Iris pigment epithelial cell (primary cell): ENCODE results near the gene GLB1L.
A peak's percentile ranks its signal among the peaks of the same experiment; 100 is the strongest.
"Not testable (repeated sequence)": the region's sequence is repeated elsewhere in the genome, so short reads cannot be mapped to it uniquely, and the experiment has no call there.

ENCODE experiments used
- DNase-seq: peaks from one replicate; pipeline ENCODE4 v3.0.0-alpha.2; 2011; ENCODE audit warnings: low read depth

GLB1L gene

GRCh38 chr2:219280651-219281050 lies 35.4 kb upstream of the GLB1L start:
- DNase-seq: no peak

DNA sequence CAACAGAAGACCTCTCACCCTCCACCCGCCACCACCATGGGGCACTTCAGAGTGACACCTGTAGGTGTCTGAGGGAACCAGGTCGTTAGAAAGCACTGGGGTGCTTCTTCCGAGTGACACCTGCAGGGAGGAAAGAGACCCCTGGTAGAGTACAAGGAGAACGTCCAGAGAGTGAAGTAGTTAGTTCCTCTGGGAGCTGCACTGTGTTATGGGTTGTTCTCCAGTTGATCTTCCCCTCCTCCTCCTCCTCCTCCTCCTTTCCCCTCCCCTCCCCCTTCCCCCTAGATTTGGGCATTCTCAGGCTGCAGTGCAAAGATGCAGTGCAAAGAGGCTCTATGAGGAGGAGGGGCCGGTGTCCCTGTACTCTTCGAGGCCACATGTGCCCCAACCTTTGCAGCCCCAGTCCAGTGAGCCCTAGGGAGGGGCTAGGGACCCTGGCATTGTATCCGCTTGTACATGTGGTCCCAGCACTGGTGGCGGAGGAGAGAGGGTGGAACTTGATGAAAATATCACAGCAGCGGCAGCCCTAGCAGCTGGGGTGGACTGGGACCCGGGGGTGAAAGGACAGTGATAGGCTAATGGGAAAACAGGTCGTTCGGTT lies 34.8 kb upstream of the GLB1L start:
- no peak for DNase-seq

DNA sequence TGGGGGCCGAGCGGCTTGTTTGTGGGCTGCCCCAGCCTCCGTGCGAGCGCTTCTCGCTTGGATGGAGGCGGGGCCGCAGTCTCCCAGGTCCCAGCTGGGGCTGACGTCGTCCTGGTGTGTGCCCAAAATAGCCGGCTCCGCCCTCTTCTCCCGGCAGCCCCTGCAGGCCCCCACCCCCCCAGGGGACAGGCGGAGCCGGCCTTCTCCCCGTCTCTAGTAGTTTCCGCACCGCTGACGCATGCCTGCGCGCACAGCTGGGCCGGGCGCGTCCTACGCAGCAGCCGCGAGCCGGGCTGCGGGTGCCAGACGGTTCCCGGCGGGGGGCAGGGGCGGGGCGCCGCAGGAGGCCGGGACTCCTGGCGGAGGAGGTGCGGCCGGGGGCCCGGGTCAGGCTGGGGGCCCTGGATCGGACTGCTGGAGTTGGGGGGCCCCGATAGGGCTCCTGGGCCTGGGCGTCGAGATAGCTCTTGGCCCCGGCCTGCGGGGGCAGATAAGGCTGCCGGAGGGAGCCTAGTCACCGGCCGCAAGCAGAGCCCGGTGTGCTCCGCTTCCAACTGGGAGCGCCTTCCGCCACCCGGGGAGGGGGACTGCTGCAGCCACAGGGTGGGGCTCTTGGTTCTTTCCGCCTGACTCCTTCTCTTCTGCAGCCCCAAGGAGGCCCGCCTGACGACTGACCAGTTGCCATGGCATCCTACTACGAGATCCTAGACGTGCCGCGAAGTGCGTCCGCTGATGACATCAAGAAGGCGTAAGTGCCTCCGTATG lies 34.1 kb upstream of the GLB1L start, which contains the start of gene DNAJB2:
Gene DNAJB2 (plus strand): TSS at position 216 of the 765 bp plus-strand sequence. CDS start 468 bp downstream, at position 684.
- peak; percentile 99 for DNase-seq

- DNase-seq: no peak
Measured at GRCh38 chr2:219278655-219279150, 33.5 kb upstream of the GLB1L start.

DNA sequence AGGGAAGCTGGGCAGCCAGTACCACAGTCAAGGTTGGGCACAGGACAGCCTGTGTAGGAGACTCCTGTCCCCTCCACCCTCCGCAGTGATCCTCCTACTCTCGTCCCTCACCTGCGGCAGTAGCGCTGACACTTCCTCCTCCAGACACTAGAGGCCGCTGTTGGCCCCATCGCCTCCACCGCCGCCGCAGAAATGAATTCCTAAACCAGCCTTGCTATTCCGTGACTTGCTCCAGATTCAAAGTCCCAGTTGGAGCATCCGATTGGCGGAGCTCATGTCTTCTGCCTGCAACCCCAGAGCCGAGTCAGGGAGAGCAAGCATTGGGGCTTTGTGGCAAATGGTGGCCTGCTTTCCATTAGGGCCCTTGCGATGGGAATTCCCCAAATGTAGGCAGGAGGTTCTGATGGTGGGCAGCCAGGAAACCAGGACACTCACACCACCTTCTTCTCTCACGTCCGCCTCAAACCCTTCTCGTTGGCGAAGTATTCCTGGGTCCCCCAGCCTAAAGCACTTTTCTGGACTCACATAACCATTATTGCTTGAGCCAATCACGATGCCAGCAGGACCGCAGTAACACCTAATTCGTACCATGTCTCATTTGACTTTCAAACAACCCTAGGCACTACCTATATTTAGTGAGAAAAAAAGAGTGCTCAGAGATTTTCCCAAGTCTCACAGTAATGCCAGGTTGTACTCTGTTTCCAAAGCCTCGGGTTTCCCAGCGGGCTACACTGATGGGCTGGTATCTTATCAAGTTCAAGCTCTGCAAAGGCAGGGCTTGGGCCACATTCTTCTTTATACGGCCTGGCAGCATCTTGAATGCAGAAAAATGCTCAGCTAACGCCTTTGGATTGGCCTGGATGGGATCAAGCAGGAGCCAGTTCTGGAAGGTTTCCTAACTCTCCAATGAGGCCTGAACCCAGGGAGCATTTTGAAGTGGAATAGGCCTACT lies 32.7 kb upstream of the GLB1L start:
- peak; percentile 65 for DNase-seq

DNA sequence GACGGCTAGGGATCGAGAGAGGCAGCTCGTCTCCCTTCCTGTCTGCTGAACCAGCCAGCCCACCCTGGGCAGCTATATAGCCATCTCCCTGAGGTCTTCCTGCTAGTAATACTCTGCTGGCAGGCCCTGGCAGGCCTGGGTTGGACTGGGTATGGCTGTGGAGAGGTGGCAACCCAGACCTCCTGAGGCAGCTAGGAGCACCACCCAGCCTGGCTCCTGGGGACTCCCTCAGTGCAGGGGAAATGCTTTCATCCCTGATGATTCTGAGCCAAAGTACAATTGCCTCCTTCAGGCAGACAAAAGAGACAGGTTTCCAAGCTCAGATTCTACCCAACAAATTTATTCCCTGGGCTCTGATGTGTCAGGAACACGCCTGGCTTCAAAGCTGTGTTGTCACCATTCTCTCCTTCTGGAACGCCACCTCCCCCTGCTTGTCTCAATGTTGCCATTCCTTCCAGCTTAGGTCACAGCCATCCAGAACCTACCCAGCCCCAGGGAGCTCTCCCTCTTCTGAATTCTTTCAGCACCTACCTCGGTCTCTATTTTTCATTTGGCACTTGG lies 29.2 kb upstream of the GLB1L start:
- DNase-seq: peak; percentile 79

DNA sequence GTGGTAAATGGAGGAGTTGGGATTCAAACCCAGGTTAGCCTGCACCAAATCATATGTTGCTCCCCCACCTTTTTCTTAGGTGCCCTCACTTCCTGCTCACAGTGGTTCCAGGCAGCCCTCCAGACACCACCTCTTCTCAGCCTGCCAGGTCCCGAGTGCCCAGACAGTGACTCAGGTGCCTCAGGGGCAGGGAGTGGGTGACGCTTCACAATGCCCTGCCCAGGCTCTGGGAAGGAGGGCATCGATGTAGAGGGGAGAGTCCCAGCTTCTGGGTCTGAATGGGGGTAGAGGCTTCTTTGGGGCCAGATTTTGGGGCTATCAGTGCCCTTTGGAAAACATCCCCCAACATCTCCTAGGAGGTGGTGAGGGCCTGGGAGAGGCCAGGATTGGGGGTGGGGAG lies 28.7 kb upstream of the GLB1L start:
- DNase-seq: no peak

DNA sequence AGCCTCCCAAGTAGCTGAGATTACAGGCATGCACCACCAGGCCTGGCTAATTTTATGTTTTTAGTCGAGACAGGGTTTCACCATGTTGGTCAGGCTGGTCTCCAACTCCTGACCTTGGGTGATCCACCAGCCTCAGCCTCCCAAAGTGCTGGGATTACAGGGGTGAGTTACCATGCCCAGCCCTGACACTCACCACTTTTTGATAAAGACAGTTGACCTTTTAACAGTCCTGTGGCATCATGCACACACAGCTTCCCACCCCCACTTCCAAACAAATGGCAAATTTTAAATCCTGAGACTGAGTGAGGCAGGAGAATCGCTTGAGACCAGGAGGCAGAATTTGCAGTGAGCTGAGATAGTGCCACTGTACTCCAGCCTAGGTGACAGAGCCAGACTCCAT lies 27.8 kb upstream of the GLB1L start:
- DNase-seq: no peak

GRCh38 chr2:219272356-219272755 lies 27.1 kb upstream of the GLB1L start:
- DNase-seq: no peak

- no peak for DNase-seq
Measured at GRCh38 chr2:219271021-219271420, 25.8 kb upstream of the GLB1L start.

GRCh38 chr2:219270055-219270372 lies 24.8 kb upstream of the GLB1L start:
- DNase-seq: no peak

GRCh38 chr2:219269362-219270054 lies 24.3 kb upstream of the GLB1L start:
- no peak for DNase-seq

- DNase-seq: no peak
Measured at GRCh38 chr2:219268294-219268693, 23.1 kb upstream of the GLB1L start.

- no peak for DNase-seq
Measured at GRCh38 chr2:219266886-219267285, 21.6 kb upstream of the GLB1L start.

GRCh38 chr2:219266232-219266631 lies 21.0 kb upstream of the GLB1L start:
- no peak for DNase-seq

- no peak for DNase-seq
Measured at GRCh38 chr2:219261024-219261855, 16.0 kb upstream of the GLB1L start.

DNA sequence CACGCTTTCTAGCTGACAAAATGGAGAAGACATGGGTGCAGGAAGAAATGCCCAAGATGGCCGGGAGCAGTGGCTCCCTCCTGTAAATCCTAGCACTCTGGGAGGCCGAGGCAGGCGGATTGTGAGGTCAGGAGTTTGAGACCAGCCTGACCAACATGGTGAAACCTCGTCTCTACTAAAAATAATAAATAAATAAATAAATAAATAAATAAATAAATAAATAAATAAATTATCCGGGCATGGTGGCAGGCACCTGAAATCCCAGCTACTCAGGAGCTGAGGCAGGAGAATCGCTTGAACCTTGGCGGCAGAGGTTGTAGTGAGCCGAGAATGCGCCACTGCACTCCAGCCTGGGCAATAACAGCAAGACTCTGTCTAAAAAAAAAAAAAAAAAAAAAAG lies 13.7 kb upstream of the GLB1L start:
- not testable (repeated sequence) for DNase-seq

- DNase-seq: peak; percentile 29
Measured at GRCh38 chr2:219254590-219255201, 9.5 kb upstream of the GLB1L start.

DNA sequence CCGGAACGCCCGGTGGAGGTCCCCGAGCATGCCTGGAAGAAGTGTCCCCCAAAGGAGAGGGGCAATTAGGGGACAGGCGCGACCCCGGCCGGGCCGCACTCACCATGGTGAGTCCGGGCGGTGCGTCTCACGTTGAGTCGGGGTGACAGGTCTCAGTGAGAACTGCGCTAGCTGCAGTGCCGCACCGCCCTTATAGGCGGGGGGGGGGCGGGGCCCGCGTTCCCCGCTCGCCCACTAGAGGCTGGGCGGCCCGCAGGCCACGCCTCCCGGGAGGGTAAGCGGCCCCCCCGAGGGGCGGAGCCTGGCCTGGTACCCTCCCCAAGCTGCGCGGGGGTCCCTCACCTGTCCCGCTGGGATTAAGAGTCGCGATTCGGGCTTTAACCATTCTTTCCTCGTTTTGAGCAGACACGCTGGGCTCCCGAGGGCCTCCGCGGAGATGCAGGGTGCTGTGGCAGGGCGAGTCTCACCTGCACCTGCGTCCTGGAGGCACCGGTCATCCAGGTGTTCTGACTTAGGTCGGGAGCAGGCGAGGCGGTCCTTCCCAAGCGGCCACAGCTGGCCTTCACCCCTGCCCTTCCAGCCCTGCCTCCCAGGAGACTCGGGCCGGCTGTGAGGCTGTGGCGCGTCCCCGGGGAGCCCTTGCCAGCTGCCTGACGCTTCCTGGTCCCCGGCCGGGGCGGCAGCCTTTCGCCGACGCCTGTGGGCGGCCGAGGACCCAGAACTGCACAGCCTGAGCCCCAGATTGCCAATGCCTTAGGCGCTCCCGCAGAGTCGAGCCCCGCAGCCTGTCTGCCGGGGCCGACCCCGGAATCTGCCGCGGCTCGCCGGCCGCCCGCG lies 8.7 kb upstream of the GLB1L start, which contains the start of gene TUBA4A:
Gene TUBA4A (minus strand): TSS at position 166 of the 837 bp plus-strand sequence. CDS start 60 bp downstream, at position 106.
- peak; percentile 55 for DNase-seq
